HepG2 (cell line): ENCODE measurements around the gene AARS2. TPM values are rescaled to one million over a fixed set of nuclear protein-coding genes. Genes with fewer than 3 reads are reported as not detected.

ENCODE experiments used
- ATAC-seq: fragments of 200-7000 bp; cut with Tn5 transposase; 3 replicates; pipeline ENCODE4 v1.9.1; 2020; ENCODE audit warnings: mild to moderate bottlenecking, moderate library complexity
- BruUV-seq: library from RNA; stranded (reverse); fragments of 400-500 nt; replicated peaks from 2 replicates; lab custom pipeline; 2021; lab: Mats Ljungman, UMichigan
- CTCF ChIA-PET: fragments of 300-600 bp; formaldehyde crosslinking; extraction: SDS; loops from one replicate; lab custom pipeline; 2021; ENCODE audit warnings: low total read pairs, inconsistent platforms, low intra/inter-chr PET ratio; lab: Yijun Ruan, JAX
- POLR2A ChIA-PET: fragments of 350-600 bp; sonication (Branson Sonifier 250); formaldehyde crosslinking; loops from one replicate; lab custom pipeline; 2020; ENCODE audit warnings: antibody characterized with exemption, inconsistent platforms; lab: Yijun Ruan, JAX
- DNase-seq: peaks from one replicate; pipeline ENCODE4 v3.0.0-alpha.2; 2015; ENCODE audit warnings: low spot score
- FAIRE-seq: peaks from 3 replicates; lab custom pipeline; 2011; peaks lifted over from hg19 to GRCh38; lab: Jason Lieb, UNC
- H2AFZ ChIP-seq: one replicate; pipeline ENCODE4 v1.6.1; 2011; ENCODE audit warnings: low read length, inconsistent platforms
- H3K27ac ChIP-seq: fragments of 300-600 bp; 3 replicates; pipeline ENCODE4 v1.8.0; 2011; ENCODE audit warnings: mixed run types, mild to moderate bottlenecking, mixed read lengths, low read length, inconsistent platforms; ENCODE audit not compliant: insufficient read depth; ENCODE audit errors: extremely low read length
- H3K27me3 ChIP-seq, 2 experiments: fragments of 200-600 bp in 1 of 2; 2 replicates in 1 of 2; 3 replicates in 1 of 2; pipeline versions ENCODE4 v1.6.0 to v1.8.0; 2011; ENCODE audit warnings: low read length in 2 of 2, mild to moderate bottlenecking in 2 of 2, moderate library complexity in 2 of 2, inconsistent platforms in 1 of 2; ENCODE audit not compliant: insufficient read depth in 2 of 2, control insufficient read depth in 1 of 2
- H3K36me3 ChIP-seq, 2 experiments: fragments of 200-600 bp in 1 of 2; replicated peaks in 1 of 2; 2 replicates in 1 of 2; 3 replicates in 1 of 2; pipeline versions ENCODE4 v1.5.1 to v1.8.0; 2011; ENCODE audit warnings: low read length in 2 of 2, inconsistent platforms in 1 of 2; ENCODE audit not compliant: insufficient read depth in 2 of 2, control insufficient read depth in 1 of 2
- H3K4me1 ChIP-seq: 2 replicates; pipeline ENCODE4 v1.5.1; 2012; ENCODE audit warnings: low read length, inconsistent platforms; ENCODE audit not compliant: insufficient read depth
- H3K4me2 ChIP-seq: 2 replicates; pipeline ENCODE4 v1.6.0; 2011; ENCODE audit warnings: low read depth, low read length, inconsistent platforms
- H3K4me3 ChIP-seq, 3 experiments: fragments of 200-600 bp in 1 of 3; sonication (generic), shearing (Covaris generic) in 1 of 3; replicated peaks in 1 of 3; 2 replicates each; pipeline ENCODE4 v1.5.1; 2011 to 2016; ENCODE audit warnings: low read length in 3 of 3, inconsistent platforms in 2 of 3, low read depth in 2 of 3, mild to moderate bottlenecking in 2 of 3, control low read depth in 1 of 3, mixed read lengths in 1 of 3; ENCODE audit not compliant: insufficient read depth in 1 of 3
- H3K79me2 ChIP-seq: one replicate; pipeline ENCODE4 v1.6.1; 2011; ENCODE audit warnings: low read length, inconsistent platforms; ENCODE audit not compliant: insufficient read depth
- H3K9ac ChIP-seq: 2 replicates; pipeline ENCODE4 v1.6.0; 2011; ENCODE audit warnings: mild to moderate bottlenecking, low read depth, low read length, inconsistent platforms; ENCODE audit not compliant: insufficient read depth
- H3K9me3 ChIP-seq: 2 replicates; pipeline ENCODE4 v1.5.1; 2012; ENCODE audit warnings: mild to moderate bottlenecking, low read length
- H4K20me1 ChIP-seq: 2 replicates; pipeline ENCODE4 v1.6.0; 2011; ENCODE audit warnings: inconsistent platforms, mild to moderate bottlenecking, low read length, moderate library complexity; ENCODE audit not compliant: insufficient read depth
- ATAD3A ChIP-seq: sonication (generic); formaldehyde crosslinking; IDR thresholded peaks from 2 replicates; pipeline ENCODE4 v1.4.0; 2020; ENCODE audit warnings: missing genetic modification reagents
- ETV6 ChIP-seq: sonication (generic); formaldehyde crosslinking; conservative IDR thresholded peaks from 2 replicates; pipeline ENCODE4 v1.4.0; 2020; ENCODE audit warnings: missing genetic modification reagents
- GFI1 ChIP-seq: sonication (generic); formaldehyde crosslinking; IDR thresholded peaks from 2 replicates; pipeline ENCODE4 v1.5.0; 2020; ENCODE audit warnings: missing genetic modification reagents, mild to moderate bottlenecking, borderline replicate concordance
- ISX ChIP-seq: sonication (generic); formaldehyde crosslinking; conservative IDR thresholded peaks from 2 replicates; pipeline ENCODE4 v1.5.0; 2020; ENCODE audit warnings: missing genetic modification reagents
- RFX3 ChIP-seq: IDR thresholded peaks from 2 replicates; pipeline ENCODE4 v1.6.1; 2016; ENCODE audit warnings: missing biosample characterization, missing genetic modification reagents
- SIN3A ChIP-seq: IDR thresholded peaks from 2 replicates; pipeline ENCODE4 v1.6.1; 2011; ENCODE audit warnings: low read depth, mild to moderate bottlenecking, control low read depth, low read length, borderline replicate concordance
- SP1 ChIP-seq, 2 experiments: fragments of 450-650 bp in 1 of 2; sonication (generic) in 1 of 2; formaldehyde crosslinking in 1 of 2; IDR thresholded peaks; 2 replicates each; pipeline versions ENCODE4 v1.4.0 to v1.6.1; 2016 to 2020; ENCODE audit warnings: missing genetic modification reagents in 1 of 2
- ZFY ChIP-seq: sonication (generic); formaldehyde crosslinking; IDR thresholded peaks from 2 replicates; pipeline ENCODE4 v1.4.0; 2020; ENCODE audit warnings: missing genetic modification reagents
- ZNF260 ChIP-seq: sonication (generic); formaldehyde crosslinking; IDR thresholded peaks from 2 replicates; pipeline ENCODE4 v1.4.0; 2020; ENCODE audit warnings: missing genetic modification reagents, low read depth, mild to moderate bottlenecking, borderline replicate concordance
- ZNF329 ChIP-seq: sonication (generic); formaldehyde crosslinking; IDR thresholded peaks from 2 replicates; pipeline ENCODE4 v1.9.0; 2021; ENCODE audit warnings: low read depth, mild to moderate bottlenecking, missing genetic modification reagents
- WGBS: methylation state at CpG from one replicate; pipeline ENCODE4 v1.1.6; 2017; ENCODE audit warnings: low lambda C conversion rate; 5-methylcytosine and 5-hydroxymethylcytosine counted together
- in situ Hi-C: cut with HindIII; loops from 2 replicates; pipeline ENCODE4 v1.10.0; 2017; ENCODE audit warnings: low pct_unique_long_range_greater_than_20kb; ENCODE audit not compliant: extremely low pct_ligation_motif_present
- intact Hi-C: fragments of 100-400 bp; cut with micrococcal nuclease; formaldehyde crosslinking; loops from one replicate; pipeline ENCODE4 v1.10.0; 2022; ENCODE audit not compliant: unreplicated experiment
- polyA plus RNA-seq, 8 experiments: library from polyadenylated mRNA; depleted of rRNA in 3 of 8; stranded (reverse) in 7 of 8; unstranded in 1 of 8; fragments of >200 nt; fragmentation: Illumina TruSeq in 4 of 8; extraction: Trizol in 4 of 8; gene quantifications; 2 replicates each; pipeline versions ENCODE4 v1.2.1 to v1.2.3, GENCODE V29; 2011 to 2016; ENCODE audit warnings: low read depth in 4 of 8, missing spikeins in 1 of 8, mixed read lengths in 1 of 8; ENCODE audit not compliant: insufficient read depth in 1 of 8
- total RNA-seq, 5 experiments: library from RNA; depleted of rRNA; stranded (reverse); fragments of >200 nt; fragmentation: Illumina TruSeq; extraction: Trizol; gene quantifications; 2 replicates each; pipeline ENCODE4 v1.2.3, GENCODE V29; 2016; ENCODE audit warnings: low read depth in 1 of 5
- TF ChIP-seq, protein P1 (sequence below): IDR thresholded peaks from 2 replicates; pipeline ENCODE4 v1.6.1; 2018; ENCODE audit warnings: missing genetic modification reagents
- TF ChIP-seq, protein P2 (sequence below): sonication (generic); formaldehyde crosslinking; IDR thresholded peaks from 2 replicates; pipeline ENCODE4 v1.8.0; 2022; ENCODE audit warnings: low read depth, missing genetic modification reagents
- TF ChIP-seq, protein P3 (sequence below): fragments of 450-650 bp; IDR thresholded peaks from 2 replicates; pipeline ENCODE4 v1.6.1; 2016

Gene AARS2
- total and polyA plus RNA-seq, 2 of the 13 experiments (the other 11 are each of a cell fraction or from before 2014, with no cell fraction given): 7.5 to 24.1 TPM

DNA sequence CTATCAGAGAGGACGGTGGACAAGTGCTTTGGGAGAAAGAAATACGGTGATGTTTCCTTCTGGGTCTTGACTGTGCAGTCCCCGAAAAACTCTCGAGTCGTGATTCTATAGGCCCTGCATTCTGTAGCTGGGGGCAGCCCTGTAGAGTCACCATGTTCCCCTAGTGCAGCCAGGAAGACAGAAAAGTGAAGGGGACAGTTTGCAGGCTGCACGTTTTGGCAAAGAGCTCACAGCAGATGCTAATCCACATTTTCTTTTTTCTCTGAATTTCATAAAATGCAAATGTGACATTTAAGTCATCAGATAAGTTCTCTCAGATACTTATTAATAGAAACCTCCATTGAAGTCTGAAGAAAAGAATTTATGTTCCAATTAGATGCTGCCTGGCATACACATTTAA, 48.8 kb upstream of the AARS2 start:
- no peak overlapping the region for H3K9ac ChIP-seq
- H3K79me2 ChIP-seq: no peaks in the 10 kb centered on the region
- ChIA-PET CTCF (no interaction called here), POLR2A (no interaction called here)
- no TSS peak for BruUV-seq
- TF ChIP-seq RFX3 (CRISPR knock-in tag): no peak
- TF ChIP-seq, protein P1, sequence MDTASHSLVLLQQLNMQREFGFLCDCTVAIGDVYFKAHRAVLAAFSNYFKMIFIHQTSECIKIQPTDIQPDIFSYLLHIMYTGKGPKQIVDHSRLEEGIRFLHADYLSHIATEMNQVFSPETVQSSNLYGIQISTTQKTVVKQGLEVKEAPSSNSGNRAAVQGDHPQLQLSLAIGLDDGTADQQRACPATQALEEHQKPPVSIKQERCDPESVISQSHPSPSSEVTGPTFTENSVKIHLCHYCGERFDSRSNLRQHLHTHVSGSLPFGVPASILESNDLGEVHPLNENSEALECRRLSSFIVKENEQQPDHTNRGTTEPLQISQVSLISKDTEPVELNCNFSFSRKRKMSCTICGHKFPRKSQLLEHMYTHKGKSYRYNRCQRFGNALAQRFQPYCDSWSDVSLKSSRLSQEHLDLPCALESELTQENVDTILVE (CRISPR knock-in tag): no peak
- no peak for TF ChIP-seq ZNF329 (CRISPR knock-in tag)
- TF ChIP-seq ISX: no peak
- TF ChIP-seq ETV6 (CRISPR knock-in tag): no peak
- TF ChIP-seq SP1 (IDR thresholded peaks at IDR 0.05): no peak
- no peak for TF ChIP-seq SP1 (CRISPR knock-in tag; IDR thresholded peaks at IDR 0.05)
- no peak for TF ChIP-seq ZFY (CRISPR knock-in tag)
- TF ChIP-seq ATAD3A (CRISPR knock-in tag): no peak
- TF ChIP-seq SIN3A: no peak
- TF ChIP-seq, protein P2, sequence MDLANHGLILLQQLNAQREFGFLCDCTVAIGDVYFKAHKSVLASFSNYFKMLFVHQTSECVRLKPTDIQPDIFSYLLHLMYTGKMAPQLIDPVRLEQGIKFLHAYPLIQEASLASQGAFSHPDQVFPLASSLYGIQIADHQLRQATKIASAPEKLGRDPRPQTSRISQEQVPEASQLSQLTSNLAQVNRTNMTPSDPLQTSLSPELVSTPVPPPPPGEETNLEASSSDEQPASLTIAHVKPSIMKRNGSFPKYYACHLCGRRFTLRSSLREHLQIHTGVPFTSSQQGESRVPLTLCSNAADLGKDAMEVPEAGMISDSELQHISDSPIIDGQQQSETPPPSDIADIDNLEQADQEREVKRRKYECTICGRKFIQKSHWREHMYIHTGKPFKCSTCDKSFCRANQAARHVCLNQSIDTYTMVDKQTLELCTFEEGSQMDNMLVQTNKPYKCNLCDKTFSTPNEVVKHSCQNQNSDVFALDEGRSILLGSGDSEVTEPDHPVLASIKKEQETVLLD (CRISPR knock-in tag): no peak
- TF ChIP-seq, protein P3, sequence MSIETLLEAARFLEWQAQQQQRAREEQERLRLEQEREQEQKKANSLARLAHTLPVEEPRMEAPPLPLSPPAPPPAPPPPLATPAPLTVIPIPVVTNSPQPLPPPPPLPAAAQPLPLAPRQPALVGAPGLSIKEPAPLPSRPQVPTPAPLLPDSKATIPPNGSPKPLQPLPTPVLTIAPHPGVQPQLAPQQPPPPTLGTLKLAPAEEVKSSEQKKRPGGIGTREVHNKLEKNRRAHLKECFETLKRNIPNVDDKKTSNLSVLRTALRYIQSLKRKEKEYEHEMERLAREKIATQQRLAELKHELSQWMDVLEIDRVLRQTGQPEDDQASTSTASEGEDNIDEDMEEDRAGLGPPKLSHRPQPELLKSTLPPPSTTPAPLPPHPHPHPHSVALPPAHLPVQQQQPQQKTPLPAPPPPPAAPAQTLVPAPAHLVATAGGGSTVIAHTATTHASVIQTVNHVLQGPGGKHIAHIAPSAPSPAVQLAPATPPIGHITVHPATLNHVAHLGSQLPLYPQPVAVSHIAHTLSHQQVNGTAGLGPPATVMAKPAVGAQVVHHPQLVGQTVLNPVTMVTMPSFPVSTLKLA: no peak
- TF ChIP-seq GFI1 (CRISPR knock-in tag): no peak
- no peak for TF ChIP-seq ZNF260 (CRISPR knock-in tag)
- H3K4me1 ChIP-seq: peaks cover 6% of the 10 kb centered on the region
- H4K20me1 ChIP-seq: no peaks in the 10 kb centered on the region
- H3K4me2 ChIP-seq: no peak overlapping the region
- no peak overlapping the region for H2AFZ ChIP-seq
- ATAC-seq: no peak
- H3K9me3 ChIP-seq: no peaks in the 10 kb centered on the region
- WGBS: 30% methylated on average over 6 of the region's 6 CpGs
- peaks cover 0 to 2% of the 10 kb centered on the region in 2 experiments; a peak in 2 of 5 replicates for H3K27me3 ChIP-seq
- intact Hi-C loops (no loop called here), in situ Hi-C loops (no loop called here)
- no peak for DNase-seq
- FAIRE-seq: no peak
- H3K4me3 ChIP-seq: no peak overlapping the region
- no peaks in the 10 kb centered on the region for H3K36me3 ChIP-seq
- no peak overlapping the region for H3K27ac ChIP-seq
